Subcutaneous abdominal adipose tissue (tissue), 5 donors: ENCODE measurements around the gene CD248.
"Not testable (repeated sequence)": the region's sequence is repeated elsewhere in the genome, so short reads cannot be mapped to it uniquely, and the experiment has no call there.

Source experiments
- H3K27ac ChIP-seq: one replicate; pipeline ENCODE4 v1.7.0; 2013; ENCODE audit warnings: low read depth, mild to moderate bottlenecking, inconsistent platforms, low read length, moderate library complexity
- H3K27me3 ChIP-seq, 5 donors: one replicate each; pipeline ENCODE4 v1.7.0; 2013; ENCODE audit warnings: low read length in 5 of 5, inconsistent platforms in 1 of 5; ENCODE audit not compliant: control insufficient read depth in 5 of 5, insufficient read depth in 4 of 5
- H3K36me3 ChIP-seq, 5 donors: one replicate each; pipeline ENCODE4 v1.7.0; 2013; ENCODE audit warnings: low read length in 5 of 5; ENCODE audit not compliant: control insufficient read depth in 5 of 5, insufficient read depth in 5 of 5
- H3K4me1 ChIP-seq, 5 donors: one replicate each; pipeline ENCODE4 v1.7.0; 2013; ENCODE audit warnings: low read length in 5 of 5, mild to moderate bottlenecking in 3 of 5, moderate library complexity in 1 of 5; ENCODE audit not compliant: control insufficient read depth in 5 of 5, insufficient read depth in 5 of 5
- H3K4me3 ChIP-seq, 5 donors: one replicate each; pipeline ENCODE4 v1.7.0; 2013; ENCODE audit warnings: low read length in 5 of 5, low read depth in 1 of 5
- H3K9ac ChIP-seq, 5 donors: one replicate each; pipeline ENCODE4 v1.7.0; 2013; ENCODE audit warnings: low read length in 5 of 5, mild to moderate bottlenecking in 4 of 5, moderate library complexity in 3 of 5
- H3K9me3 ChIP-seq, 5 donors: one replicate each; pipeline ENCODE4 v1.7.0; 2013; ENCODE audit warnings: low read length in 5 of 5; ENCODE audit not compliant: control insufficient read depth in 5 of 5
- donor health status: healthy.
- donor health status: healthy.
- donor health status: healthy.
- donor health status: healthy.
- donor health status: healthy.

The CD248 gene

DNA sequence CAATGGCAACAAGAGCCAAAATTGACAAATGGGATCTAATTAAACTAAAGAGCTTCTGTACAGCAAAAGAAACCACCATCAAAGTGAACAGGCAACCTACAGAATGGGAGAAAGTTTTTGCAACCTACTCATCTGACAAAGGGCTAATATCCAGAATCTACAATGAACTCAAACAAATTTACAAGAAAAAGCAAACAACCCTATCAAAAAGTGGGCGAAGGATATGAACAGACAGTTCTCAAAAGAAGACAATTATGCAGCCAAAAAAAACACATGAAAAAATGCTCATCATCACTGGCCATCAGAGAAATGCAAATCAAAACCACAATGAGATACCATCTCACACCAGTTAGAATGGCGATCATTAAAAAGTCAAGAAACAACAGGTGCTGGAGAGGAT, 3.4 kb upstream of the CD248 start:
- H3K9me3 ChIP-seq, H3K27ac ChIP-seq, H3K4me3 ChIP-seq, H3K36me3 ChIP-seq, H3K27me3 ChIP-seq, H3K9ac ChIP-seq: not testable (repeated sequence)
- H3K4me1 ChIP-seq = peaks cover 28 to 77% (median 75%) of the 10 kb centered on the region in 5 donors

DNA sequence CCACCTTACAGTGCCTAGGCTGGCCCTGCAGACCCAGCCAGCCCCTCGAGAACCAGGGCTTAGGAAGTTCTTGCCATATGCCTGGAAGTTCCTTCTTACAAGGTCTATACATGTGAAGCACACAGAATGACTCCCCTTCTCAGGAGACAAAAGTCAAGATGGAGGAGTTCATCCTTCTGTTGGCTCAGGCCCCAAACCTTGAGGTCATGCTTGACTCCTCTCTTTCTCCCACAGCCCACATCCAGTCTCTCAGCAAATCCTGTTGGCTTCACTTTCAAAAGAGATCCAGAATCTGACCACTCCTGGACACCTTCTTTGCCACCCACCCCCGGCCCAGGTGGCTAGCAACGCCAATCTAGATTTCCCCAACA, 1.7 kb upstream of the CD248 start:
- Histone ChIP-seq H3K27me3 (no peaks in the 10 kb centered on the region), H3K27ac (peak overlapping the region; percentile 35), H3K9ac (no peak overlapping the region), H3K4me3 (peak overlapping the region in 4 of 5 donors; percentile 10 to 37 (median 15)), H3K36me3 (no peaks in the 10 kb centered on the region), H3K9me3 (no peaks in the 10 kb centered on the region), H3K4me1 (peaks cover 23 to 80% (median 75%) of the 10 kb centered on the region in 5 donors)

DNA sequence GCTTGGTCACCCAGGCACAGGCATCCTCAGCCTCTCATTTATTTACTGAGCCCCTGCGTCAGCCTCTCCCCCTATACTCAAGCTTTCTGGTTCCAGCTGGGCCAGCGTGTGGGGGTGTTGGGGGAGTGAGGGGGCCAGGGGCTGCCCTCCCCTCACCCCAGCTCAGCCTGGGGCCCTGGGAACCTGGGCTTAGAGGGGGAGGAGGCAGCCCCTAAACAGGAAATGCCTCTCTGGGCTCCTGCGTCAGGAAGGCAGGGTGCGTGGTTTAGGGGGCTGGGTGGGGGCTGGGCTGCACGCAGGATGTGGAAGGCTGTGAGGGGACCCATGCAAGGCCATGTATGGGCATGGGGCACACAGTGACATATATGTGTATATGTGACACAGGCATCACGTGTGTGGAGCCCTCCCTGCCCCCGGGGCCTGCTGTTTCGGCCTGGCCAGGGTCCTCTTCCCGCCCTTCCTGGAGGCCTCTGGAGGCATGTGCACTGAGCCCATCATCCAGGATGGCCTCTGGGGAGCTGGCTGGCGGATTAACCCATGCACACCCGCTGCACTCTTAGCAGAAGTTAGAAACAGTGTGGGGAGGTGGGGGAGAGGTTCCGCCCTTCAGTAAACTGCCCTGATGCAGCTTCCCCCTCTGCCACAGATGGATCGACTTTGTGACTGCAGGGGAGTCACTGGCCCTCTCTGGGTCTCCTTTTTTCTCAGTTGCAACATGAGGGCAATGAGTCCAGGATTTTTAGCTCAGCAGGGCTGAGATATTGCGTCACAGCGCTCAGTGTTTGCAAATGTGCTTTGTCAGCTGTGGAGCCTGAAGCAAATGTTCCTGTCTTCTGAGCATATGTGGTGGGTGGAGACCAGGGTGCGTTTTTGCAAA, 1.1 kb upstream of the CD248 start:
- Histone ChIP-seq H3K27ac (peak overlapping the region; percentile 80), H3K9me3 (no peaks in the 10 kb centered on the region), H3K36me3 (no peaks in the 10 kb centered on the region), H3K9ac (peak overlapping the region in 1 of 5 donors; percentile 43), H3K4me3 (peak overlapping the region; percentile 29 to 62 (median 42)), H3K27me3 (no peaks in the 10 kb centered on the region), H3K4me1 (peaks cover 21 to 81% (median 79%) of the 10 kb centered on the region in 5 donors)

DNA sequence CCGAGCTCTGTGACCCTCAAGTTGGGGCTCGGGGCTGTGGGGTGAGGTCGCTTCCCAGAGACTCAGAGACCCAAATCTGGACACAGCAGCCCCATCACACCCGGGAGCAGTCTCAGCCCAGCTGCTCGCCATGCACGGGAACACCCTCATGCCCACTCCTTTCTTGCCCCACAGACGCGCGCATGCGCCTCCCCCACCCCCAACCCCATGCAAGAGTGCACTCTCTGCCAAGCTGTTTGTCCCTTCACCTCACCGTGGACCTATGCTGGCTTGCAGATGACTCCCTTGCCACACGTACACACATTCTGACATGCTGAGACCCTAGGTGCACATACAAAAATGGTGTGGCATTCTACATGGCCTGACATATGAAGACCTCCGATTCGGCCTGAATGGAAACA, 478 bp upstream of the CD248 start:
- peak overlapping the region; percentile 80 for H3K27ac ChIP-seq
- peak overlapping the region in 2 of 5 donors; percentile 35 to 43 for H3K9ac ChIP-seq

DNA sequence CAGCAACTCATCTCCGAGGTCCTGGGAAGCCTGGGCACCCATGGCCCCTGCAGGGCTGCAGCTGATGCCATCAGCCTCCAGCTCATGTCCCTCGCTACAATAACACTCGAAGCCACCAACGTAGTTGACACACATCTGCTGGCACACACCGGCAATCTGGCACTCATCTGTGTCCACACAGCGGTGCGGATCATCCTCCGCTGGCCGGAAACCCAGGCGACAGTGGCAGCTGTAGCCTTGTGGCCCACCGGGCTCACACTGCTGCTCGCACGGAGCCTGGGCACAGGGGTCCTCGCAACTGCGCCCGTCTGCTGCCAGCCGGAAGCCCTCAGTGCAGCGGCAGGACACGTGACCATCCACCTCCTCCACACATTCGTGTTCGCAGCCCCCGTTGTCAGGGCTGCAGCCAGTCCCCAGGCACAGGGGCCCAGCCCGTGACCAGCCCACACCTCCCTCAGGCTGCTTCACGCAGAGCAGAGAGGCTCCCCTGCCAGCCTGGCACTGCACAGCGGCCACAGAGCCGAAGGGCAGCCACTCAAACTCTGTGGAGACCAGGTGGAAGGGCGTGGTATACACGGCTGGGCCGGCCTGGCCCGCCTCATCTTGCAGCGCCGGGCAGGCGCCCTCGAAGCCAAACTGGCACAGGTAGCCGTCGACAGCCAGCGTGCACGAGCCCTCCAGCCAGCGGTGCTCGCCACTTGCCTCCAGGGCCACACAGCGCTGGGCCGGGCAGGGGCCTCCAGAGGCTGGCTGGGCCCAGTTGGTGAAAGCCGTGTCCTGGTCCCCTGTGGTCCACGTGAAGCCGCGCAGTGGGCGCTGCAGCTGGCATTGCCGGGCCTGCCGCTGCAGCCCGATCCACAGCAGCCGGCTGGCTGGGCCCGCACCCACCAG, 678 bp downstream of the CD248 start:
- Histone ChIP-seq H3K4me1 (peaks cover 16 to 75% (median 70%) of the 10 kb centered on the region in 5 donors), H3K4me3 (peak overlapping the region; percentile 61 to 81 (median 71)), H3K27ac (peak overlapping the region; percentile 80)

More for the DNA sequence above, 478 bp upstream of the CD248 start:
- H3K4me1 ChIP-seq = peaks cover 21 to 77% (median 76%) of the 10 kb centered on the region in 5 donors
- peak overlapping the region; percentile 29 to 62 (median 42) for H3K4me3 ChIP-seq
- no peaks in the 10 kb centered on the region for H3K9me3 ChIP-seq
- H3K27me3 ChIP-seq = no peaks in the 10 kb centered on the region
- no peaks in the 10 kb centered on the region for H3K36me3 ChIP-seq

DNA sequence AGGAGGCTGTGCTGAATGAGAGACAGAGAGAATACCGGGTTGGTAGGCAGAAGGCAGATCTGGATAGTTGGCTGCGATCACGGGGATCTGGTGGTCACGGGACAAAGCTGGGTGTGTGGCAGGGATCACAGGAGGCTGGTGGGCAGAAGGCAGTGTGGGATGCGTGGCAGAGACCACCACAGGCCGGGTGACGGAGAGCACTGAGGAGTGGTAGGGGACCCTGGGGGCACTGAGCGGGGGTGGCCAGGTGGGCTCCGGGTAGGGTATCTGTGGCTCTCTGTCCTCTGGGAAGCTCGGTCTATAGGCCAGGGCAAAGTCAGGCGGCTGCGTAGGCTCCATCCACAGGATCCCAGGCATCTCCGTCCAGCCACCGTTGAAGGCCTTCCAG, 1.4 kb downstream of the CD248 start:
- Histone ChIP-seq H3K9me3 (no peaks in the 10 kb centered on the region), H3K36me3 (no peaks in the 10 kb centered on the region), H3K9ac (peak overlapping the region; percentile 4 to 81 (median 72)), H3K27me3 (no peaks in the 10 kb centered on the region), H3K27ac (peak overlapping the region; percentile 80), H3K4me3 (peak overlapping the region; percentile 61 to 81 (median 71)), H3K4me1 (peaks cover 16 to 75% (median 70%) of the 10 kb centered on the region in 5 donors)

More for the DNA sequence above, 678 bp downstream of the CD248 start:
- no peaks in the 10 kb centered on the region for H3K9me3 ChIP-seq
- H3K27me3 ChIP-seq = no peaks in the 10 kb centered on the region
- no peaks in the 10 kb centered on the region for H3K36me3 ChIP-seq
- H3K9ac ChIP-seq = peak overlapping the region in 4 of 5 donors; percentile 56 to 81 (median 76)

DNA sequence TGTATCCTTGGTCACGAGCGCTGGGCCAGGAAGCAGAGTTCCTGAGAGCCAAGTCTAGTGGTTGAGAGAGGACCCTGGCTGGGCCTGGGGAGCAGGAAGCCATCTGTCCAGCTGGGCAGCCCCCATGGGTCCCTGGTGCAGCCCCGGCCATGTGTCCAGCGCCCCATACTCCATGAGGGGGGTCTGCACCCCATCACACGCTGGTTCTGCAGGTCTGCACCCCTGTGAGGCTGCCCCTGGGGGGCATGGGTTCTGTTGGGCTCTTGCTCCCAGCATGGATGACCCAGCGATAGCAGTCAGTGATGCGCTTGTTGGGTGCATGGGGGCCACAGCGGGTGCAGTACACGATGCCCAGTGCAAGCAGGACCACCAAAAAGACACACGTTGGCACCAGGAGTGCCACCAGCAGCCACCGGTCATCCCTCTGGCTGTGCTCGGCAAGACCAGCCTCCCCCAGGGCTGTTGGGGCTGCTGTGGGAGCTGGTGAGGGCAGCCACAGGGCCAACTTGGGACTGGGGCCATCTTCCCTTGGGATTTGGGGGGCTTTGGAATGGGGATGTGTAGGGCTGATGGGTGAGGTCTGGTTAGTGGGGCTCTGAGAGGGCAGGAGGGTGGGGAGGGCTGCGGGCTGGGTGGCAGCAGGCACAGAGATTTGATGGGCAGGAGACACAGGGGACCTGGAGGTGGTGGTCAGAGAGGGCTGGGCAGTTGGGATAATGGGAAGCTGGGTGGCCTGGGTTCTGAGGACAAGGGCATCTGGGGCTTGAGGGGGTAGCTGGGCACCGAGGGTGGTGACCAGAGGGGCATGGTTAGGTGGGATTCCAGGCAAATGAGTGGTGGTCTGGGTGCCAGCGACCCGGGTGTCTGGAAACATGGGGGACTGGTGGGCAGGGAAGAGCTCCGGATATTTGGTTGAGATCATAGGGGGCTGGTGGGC, 2.0 kb downstream of the CD248 start:
- no peaks in the 10 kb centered on the region for H3K9me3 ChIP-seq
- H3K4me3 ChIP-seq = peak overlapping the region; percentile 61 to 81 (median 71)
- H3K4me1 ChIP-seq = peaks cover 16 to 75% (median 70%) of the 10 kb centered on the region in 5 donors
- peak overlapping the region; percentile 80 for H3K27ac ChIP-seq
- H3K9ac ChIP-seq = peak overlapping the region; percentile 56 to 81 (median 72)
- H3K36me3 ChIP-seq = no peaks in the 10 kb centered on the region
- H3K27me3 ChIP-seq = no peaks in the 10 kb centered on the region

DNA sequence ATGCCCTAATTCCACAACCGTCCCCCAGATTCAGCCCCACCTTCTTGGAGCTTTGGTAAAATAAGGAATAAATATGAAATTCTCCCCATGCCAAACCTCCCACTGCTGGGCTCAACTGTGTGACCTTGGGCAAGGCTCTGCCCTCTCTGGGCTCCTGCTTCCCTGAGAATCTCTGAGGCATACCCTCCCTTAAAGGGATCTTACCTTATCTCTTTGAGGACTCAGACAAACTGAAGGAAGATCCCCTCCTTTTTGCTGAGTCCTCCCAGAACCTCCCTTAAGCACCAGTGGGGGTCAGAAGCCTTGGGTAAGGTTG, 2.7 kb downstream of the CD248 start:
- peak overlapping the region; percentile 80 for H3K27ac ChIP-seq
- H3K4me1 ChIP-seq = peaks cover 15 to 72% (median 68%) of the 10 kb centered on the region in 5 donors
- no peaks in the 10 kb centered on the region for H3K36me3 ChIP-seq
- H3K9me3 ChIP-seq = no peaks in the 10 kb centered on the region
- H3K27me3 ChIP-seq = no peaks in the 10 kb centered on the region
- peak overlapping the region; percentile 61 to 81 (median 70) for H3K4me3 ChIP-seq
- H3K9ac ChIP-seq = peak overlapping the region; percentile 56 to 81 (median 72)
